Motor neuron (in vitro differentiated cells): ENCODE results near the gene ADAMTS16. TPM values are rescaled to one million over a fixed set of nuclear protein-coding genes. Genes with fewer than 3 reads are reported as not detected.

Experiments
- ATAC-seq, 8 experiments: fragments of 200-7000 bp; cut with Tn5 transposase; replicated peaks in 6 of 8; 2 replicates each; pipeline ENCODE4 v1.8.0; 2021; ENCODE audit warnings: mild to moderate bottlenecking in 8 of 8, moderate library complexity in 8 of 8
- H3K27ac ChIP-seq, 2 donors: fragments of 250-450 bp; sonication (Bioruptor Pico); 2 replicates each; pipeline ENCODE4 v1.9.0; 2021; ENCODE audit warnings: antibody characterized with exemption in 2 of 2, mild to moderate bottlenecking in 2 of 2, moderate library complexity in 1 of 2
- H3K4me1 ChIP-seq, 2 donors: fragments of 250-450 bp; sonication (Bioruptor Pico); replicated peaks in 1 of 2; 2 replicates each; pipeline ENCODE4 v1.6.1; 2021; ENCODE audit warnings: antibody characterized with exemption in 2 of 2, mild to moderate bottlenecking in 2 of 2, moderate library complexity in 1 of 2
- H3K4me3 ChIP-seq, 5 donors: fragments of 250-450 bp; sonication (Bioruptor Pico); 2 replicates each; pipeline ENCODE4 v1.9.0; 2021; ENCODE audit warnings: antibody characterized with exemption in 5 of 5, mild to moderate bottlenecking in 5 of 5, moderate library complexity in 4 of 5
- WGBS, 10 experiments: fragments of 450-650 bp; shearing (Covaris generic); methylation state at CpG; one replicate each; pipeline ENCODE4 v1.0.0; 2022; 5-methylcytosine and 5-hydroxymethylcytosine counted together
- in situ Hi-C, 9 experiments: fragments of 400-800 bp; cut with MboI; loops; one replicate each; pipeline ENCODE4 v1.15.0; 2021; ENCODE audit warnings: low sequenced_read_pairs in 9 of 9, low pct_unique_long_range_greater_than_20kb in 2 of 9; ENCODE audit not compliant: unreplicated experiment in 9 of 9
- total RNA-seq, 8 experiments: library from RNA; unstranded; fragments of 300-600 nt; gene quantifications; 2 replicates each; pipeline versions ENCODE4 v1.2.3 to v1.2.4, GENCODE V29; 2022

Gene ADAMTS16
- total RNA-seq, 8 experiments from 2014 or later, result 0.25 to 34.1 (median 1.1) TPM

GRCh38 chr5:5198135-5198534 is 58.0 kb downstream of the ADAMTS16 start:
- ATAC-seq, result peak in 3 of 8 experiments; percentile 59 to 79 (median 75)
- in situ Hi-C loops, result no loop called here
- WGBS, 10 experiments, result 23 to 100% (median 86%) methylated on average over 1 to 6 of the region's 7 CpGs
- H3K27ac ChIP-seq, result no peak overlapping the region
- H3K4me1 ChIP-seq, result no peaks in the 10 kb centered on the region
- no peak overlapping the region for H3K4me3 ChIP-seq

- in situ Hi-C loops, result no loop called here
- no peak overlapping the region for H3K4me3 ChIP-seq
- ATAC-seq, result no peak
- no peaks in the 10 kb centered on the region for H3K4me1 ChIP-seq
- H3K27ac ChIP-seq, result no peak overlapping the region
- WGBS, 10 experiments, result no CpG with 5 or more reads among the region's 1 CpG
These were observed 58.7 kb downstream of the ADAMTS16 start for GRCh38 chr5:5198815-5199214.

- in situ Hi-C loops, result no loop called here
These were observed 59.4 kb downstream of the ADAMTS16 start for GRCh38 chr5:5199495-5199894.

GRCh38 chr5:5200133-5200532 is 60.0 kb downstream of the ADAMTS16 start:
- in situ Hi-C loops, result no loop called here
- H3K4me3 ChIP-seq, result no peak overlapping the region
- no peaks in the 10 kb centered on the region for H3K4me1 ChIP-seq
- no peak overlapping the region for H3K27ac ChIP-seq
- ATAC-seq, result no peak
- 25 to 100% (median 81%) methylated on average over 1 to 5 of the region's 5 CpGs; no CpG with 5 or more reads in 3 of the 10 experiments for WGBS, 10 experiments

More at GRCh38 chr5:5199495-5199894, 59.4 kb downstream of the ADAMTS16 start:
- WGBS, 10 experiments, result 0 to 80% (median 47%) methylated on average over 1 to 4 of the region's 6 CpGs
- Histone ChIP-seq H3K4me3 (no peak overlapping the region), H3K27ac (no peak overlapping the region), H3K4me1 (no peaks in the 10 kb centered on the region)
- ATAC-seq, result peak in 1 of 8 experiments; percentile 87

- no peak overlapping the region for H3K4me3 ChIP-seq
- no peaks in the 10 kb centered on the region for H3K4me1 ChIP-seq
- in situ Hi-C loops, result no loop called here
- WGBS, 10 experiments, result 6 to 63% (median 42%) methylated on average over 2 of the region's 2 CpGs; no CpG with 5 or more reads in 3 of the 10 experiments
- H3K27ac ChIP-seq, result no peak overlapping the region
- ATAC-seq, result no peak
These were observed 62.2 kb downstream of the ADAMTS16 start for GRCh38 chr5:5202321-5202720.

- no peaks in the 10 kb centered on the region for H3K4me1 ChIP-seq
These were observed 63.3 kb downstream of the ADAMTS16 start for GRCh38 chr5:5203451-5203850.

GRCh38 chr5:5207828-5208227 is 67.7 kb downstream of the ADAMTS16 start:
- in situ Hi-C loops, result no loop called here
- WGBS, 10 experiments, result 46 to 100% (median 90%) methylated on average over 1 to 3 of the region's 3 CpGs
- ATAC-seq, result no peak
- Histone ChIP-seq H3K4me1 (no peaks in the 10 kb centered on the region), H3K4me3 (no peak overlapping the region), H3K27ac (no peak overlapping the region)

More at GRCh38 chr5:5203451-5203850, 63.3 kb downstream of the ADAMTS16 start:
- Histone ChIP-seq H3K4me3 (no peak overlapping the region), H3K27ac (no peak overlapping the region)
- 20 to 100% (median 89%) methylated on average over 1 to 2 of the region's 2 CpGs; no CpG with 5 or more reads in 2 of the 10 experiments for WGBS, 10 experiments
- ATAC-seq, result peak in 1 of 8 experiments; percentile 49
- in situ Hi-C loops, result no loop called here

GRCh38 chr5:5209089-5209488 is 69.0 kb downstream of the ADAMTS16 start:
- 0 to 93% (median 64%) methylated on average over 1 to 5 of the region's 5 CpGs; no CpG with 5 or more reads in 2 of the 10 experiments for WGBS, 10 experiments

GRCh38 chr5:5209510-5210286 is 69.6 kb downstream of the ADAMTS16 start:
- Histone ChIP-seq H3K27ac (no peak overlapping the region), H3K4me1 (no peaks in the 10 kb centered on the region), H3K4me3 (no peak overlapping the region)
- ATAC-seq, result no peak
- in situ Hi-C loops, result no loop called here
- WGBS, 10 experiments, result 0 to 100% (median 69%) methylated on average over 1 to 5 of the region's 5 CpGs

More at GRCh38 chr5:5209089-5209488, 69.0 kb downstream of the ADAMTS16 start:
- peak in 2 of 8 experiments; percentile 27 to 48 for ATAC-seq
- H3K27ac ChIP-seq, result no peak overlapping the region
- no peak overlapping the region for H3K4me3 ChIP-seq
- in situ Hi-C loops, result no loop called here
- no peaks in the 10 kb centered on the region for H3K4me1 ChIP-seq

- no peak overlapping the region for H3K27ac ChIP-seq
- ATAC-seq, result no peak
- 0 to 100% (median 60%) methylated on average over 1 of the region's 1 CpG; no CpG with 5 or more reads in 3 of the 10 experiments for WGBS, 10 experiments
- no peak overlapping the region for H3K4me3 ChIP-seq
- H3K4me1 ChIP-seq, result peaks cover 15 to 16% of the 10 kb centered on the region in 2 donors
- in situ Hi-C loops, result no loop called here
These were observed 77.2 kb downstream of the ADAMTS16 start for GRCh38 chr5:5217371-5217770.

GRCh38 chr5:5218396-5218795 is 78.3 kb downstream of the ADAMTS16 start:
- 100% methylated on average over 1 to 4 of the region's 5 CpGs; no CpG with 5 or more reads in 6 of the 10 experiments for WGBS, 10 experiments
- H3K4me1 ChIP-seq, result peaks cover 15 to 18% of the 10 kb centered on the region in 2 donors

GRCh38 chr5:5219541-5219940 is 79.4 kb downstream of the ADAMTS16 start:
- ATAC-seq, result no peak

More at GRCh38 chr5:5218396-5218795, 78.3 kb downstream of the ADAMTS16 start:
- H3K4me3 ChIP-seq, result no peak overlapping the region
- no peak for ATAC-seq
- in situ Hi-C loops, result no loop called here
- H3K27ac ChIP-seq, result no peak overlapping the region

GRCh38 chr5:5220901-5221631 is 80.9 kb downstream of the ADAMTS16 start:
- H3K4me3 ChIP-seq, result no peak overlapping the region
- peak in 6 of 8 experiments; percentile 25 to 81 (median 76) for ATAC-seq
- peak overlapping the region; percentile 0 to 71 for H3K27ac ChIP-seq
- 18 to 87% (median 77%) methylated on average over 3 to 13 of the region's 14 CpGs; no CpG with 5 or more reads in 2 of the 10 experiments for WGBS, 10 experiments
- in situ Hi-C loops, result no loop called here
- H3K4me1 ChIP-seq, result peaks cover 15 to 19% of the 10 kb centered on the region in 2 donors

More at GRCh38 chr5:5219541-5219940, 79.4 kb downstream of the ADAMTS16 start:
- in situ Hi-C loops, result no loop called here
- Histone ChIP-seq H3K4me1 (peaks cover 15 to 19% of the 10 kb centered on the region in 2 donors), H3K27ac (no peak overlapping the region), H3K4me3 (no peak overlapping the region)
- 24 to 100% (median 67%) methylated on average over 1 to 3 of the region's 3 CpGs; no CpG with 5 or more reads in 3 of the 10 experiments for WGBS, 10 experiments
